ENCODE results near the gene EDDM13.
"Not testable (repeated sequence)": the region's sequence is repeated elsewhere in the genome, so short reads cannot be mapped to it uniquely, and the experiment has no call there.

The EDDM13 gene

GRCh38 chr19:56272161-56272798 lies at the start of gene EDDM13:
EDDM13 (plus strand) TSS chr19:56272748; CDS start chr19:56272835, 87 bp downstream.
- no peak for DNase-seq

GRCh38 chr19:56222901-56223300 lies 49.6 kb upstream of the EDDM13 start:
- no peak for DNase-seq

GRCh38 chr19:56223481-56223880 lies 49.1 kb upstream of the EDDM13 start:
- DNase-seq = no peak

GRCh38 chr19:56245121-56245740 lies 27.3 kb upstream of the EDDM13 start:
- no peak for DNase-seq

- DNase-seq = not testable (repeated sequence)
These were observed 26.8 kb upstream of the EDDM13 start for GRCh38 chr19:56245764-56246163.

GRCh38 chr19:56248736-56249338 lies 23.7 kb upstream of the EDDM13 start:
- DNase-seq = not testable (repeated sequence)

GRCh38 chr19:56252699-56253422 lies 19.7 kb upstream of the EDDM13 start:
- DNase-seq = peak; percentile 11

- peak; percentile 32 for DNase-seq
These were observed 18.8 kb upstream of the EDDM13 start for GRCh38 chr19:56253737-56254136.

GRCh38 chr19:56258272-56258671 lies 14.3 kb upstream of the EDDM13 start:
- DNase-seq = no peak

- DNase-seq = no peak
These were observed 11.4 kb upstream of the EDDM13 start for GRCh38 chr19:56261145-56261544.

GRCh38 chr19:56261932-56262331 lies 10.6 kb upstream of the EDDM13 start:
- not testable (repeated sequence) for DNase-seq

- DNase-seq = no peak
These were observed 9.2 kb upstream of the EDDM13 start for GRCh38 chr19:56263319-56263718.

- no peak for DNase-seq
These were observed 6.5 kb upstream of the EDDM13 start for GRCh38 chr19:56266051-56266450.

- DNase-seq = no peak
These were observed 3.2 kb upstream of the EDDM13 start for GRCh38 chr19:56269348-56269747.

- no peak for DNase-seq
These were observed 1.9 kb upstream of the EDDM13 start for GRCh38 chr19:56270676-56271075.

GRCh38 chr19:56271151-56271550 lies 1.4 kb upstream of the EDDM13 start:
- no peak for DNase-seq

- DNase-seq = no peak
These were observed 1.1 kb downstream of the EDDM13 start for GRCh38 chr19:56273563-56274117.

- DNase-seq = no peak
These were observed 10.3 kb downstream of the EDDM13 start for GRCh38 chr19:56282809-56283208.

- DNase-seq = no peak
These were observed 12.2 kb downstream of the EDDM13 start for GRCh38 chr19:56284746-56285145.

GRCh38 chr19:56290104-56290503 lies 17.6 kb downstream of the EDDM13 start:
- no peak for DNase-seq

- no peak for DNase-seq
These were observed 19.3 kb downstream of the EDDM13 start for GRCh38 chr19:56291867-56292266.

- peak; percentile 13 for DNase-seq
These were observed 22.0 kb downstream of the EDDM13 start for GRCh38 chr19:56294549-56294948.

All from NCI-H1092 (cell line).